Posterior cingulate gyrus (tissue), 11 donors: ENCODE results near the gene RPP38.

Experiments used
- DNase-seq, 10 donors: peaks; one replicate each; pipeline versions ENCODE4 v3.0.0 to v3.0.0-alpha.2; 2020 to 2021; ENCODE audit warnings: mixed read lengths in 3 of 10
- intact Hi-C: fragments of 100-400 bp; cut with DNase I; formaldehyde crosslinking; loops from one replicate; pipeline ENCODE4 v1.15.1; 2023

RPP38 gene

DNA sequence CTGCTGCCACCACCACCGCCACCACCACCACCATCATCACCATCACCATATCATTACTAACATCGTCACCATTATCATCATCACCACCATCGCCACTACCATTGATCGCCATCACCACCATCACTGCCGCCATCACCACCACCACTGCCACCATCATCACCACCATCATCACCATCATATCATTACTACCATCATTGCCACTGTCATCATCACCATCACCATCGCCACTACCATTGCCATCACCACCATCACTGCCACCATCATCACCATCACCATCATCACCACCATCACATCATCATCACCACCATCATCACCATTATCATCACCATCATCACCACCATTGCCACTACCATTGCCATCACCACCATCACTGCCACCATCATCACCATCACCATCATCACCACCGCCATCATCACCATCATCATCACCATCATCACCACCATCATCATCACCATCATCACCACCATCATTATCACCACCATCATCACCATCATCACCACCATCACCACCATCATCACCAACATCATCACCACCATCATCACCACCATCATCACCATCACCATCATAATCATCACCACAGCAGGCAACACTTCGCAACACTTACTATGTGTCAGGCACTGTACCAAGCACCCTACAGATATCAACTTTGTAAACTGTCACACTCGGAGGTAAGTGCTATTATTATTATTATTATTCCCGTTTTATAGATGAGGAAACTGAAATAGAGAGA is 52.1 kb downstream of the RPP38 start:
- intact Hi-C loops = no loop called here
- DNase-seq = no peak

DNA sequence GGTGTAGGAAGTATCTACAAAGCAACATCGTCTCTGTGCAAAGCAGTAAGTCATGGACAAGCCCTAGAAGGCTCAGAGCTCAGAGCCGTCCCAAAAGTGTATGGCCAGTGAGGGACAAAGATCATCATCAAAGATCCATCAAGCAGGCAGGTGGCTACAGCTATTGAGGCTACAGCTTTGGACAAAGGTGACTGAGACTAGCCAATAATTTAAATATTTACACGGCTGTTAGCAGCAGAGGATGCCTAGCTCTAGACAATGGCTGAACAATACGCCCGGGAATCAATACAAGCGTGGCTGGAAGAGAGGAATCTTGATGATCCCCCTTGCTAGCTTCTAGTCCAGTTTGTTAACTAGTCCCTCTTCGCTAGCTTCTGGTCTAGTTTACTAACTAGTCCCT is 53.4 kb downstream of the RPP38 start:
- no peak for DNase-seq
- intact Hi-C loops = no loop called here

DNA sequence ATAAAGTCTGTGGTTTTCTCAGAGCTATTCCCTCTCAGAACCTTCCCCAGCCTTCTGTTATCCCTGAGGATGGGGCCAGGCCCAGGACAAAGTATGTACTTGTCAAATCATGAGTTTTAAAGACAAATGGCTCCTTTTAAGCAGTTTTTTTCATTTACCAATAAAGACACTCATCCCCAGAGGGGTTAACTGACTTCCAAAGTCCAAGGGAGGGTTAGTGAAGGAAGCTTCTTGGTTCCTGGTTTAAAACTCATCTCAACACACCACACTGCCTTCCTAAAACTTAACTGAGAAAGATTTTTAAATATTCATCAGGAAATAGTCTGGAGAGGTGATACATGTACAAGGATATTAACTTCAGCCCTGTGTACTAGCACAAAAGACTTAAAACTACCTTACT is 55.4 kb downstream of the RPP38 start:
- intact Hi-C loops = no loop called here
- DNase-seq = no peak
